Stimulated activated CD4-positive, alpha-beta T cell treated with anti-CD3 and anti-CD28 coated beads, TNF-alpha, amount 100 ng/mL, for 48 hours (primary cell): ENCODE data around the gene IRF9.

ENCODE experiments used
- DNase-seq, 3 donors: peaks; one replicate each; pipeline ENCODE4 v3.0.0-alpha.2; 2020; ENCODE audit warnings: low read depth in 3 of 3

The IRF9 gene

DNA sequence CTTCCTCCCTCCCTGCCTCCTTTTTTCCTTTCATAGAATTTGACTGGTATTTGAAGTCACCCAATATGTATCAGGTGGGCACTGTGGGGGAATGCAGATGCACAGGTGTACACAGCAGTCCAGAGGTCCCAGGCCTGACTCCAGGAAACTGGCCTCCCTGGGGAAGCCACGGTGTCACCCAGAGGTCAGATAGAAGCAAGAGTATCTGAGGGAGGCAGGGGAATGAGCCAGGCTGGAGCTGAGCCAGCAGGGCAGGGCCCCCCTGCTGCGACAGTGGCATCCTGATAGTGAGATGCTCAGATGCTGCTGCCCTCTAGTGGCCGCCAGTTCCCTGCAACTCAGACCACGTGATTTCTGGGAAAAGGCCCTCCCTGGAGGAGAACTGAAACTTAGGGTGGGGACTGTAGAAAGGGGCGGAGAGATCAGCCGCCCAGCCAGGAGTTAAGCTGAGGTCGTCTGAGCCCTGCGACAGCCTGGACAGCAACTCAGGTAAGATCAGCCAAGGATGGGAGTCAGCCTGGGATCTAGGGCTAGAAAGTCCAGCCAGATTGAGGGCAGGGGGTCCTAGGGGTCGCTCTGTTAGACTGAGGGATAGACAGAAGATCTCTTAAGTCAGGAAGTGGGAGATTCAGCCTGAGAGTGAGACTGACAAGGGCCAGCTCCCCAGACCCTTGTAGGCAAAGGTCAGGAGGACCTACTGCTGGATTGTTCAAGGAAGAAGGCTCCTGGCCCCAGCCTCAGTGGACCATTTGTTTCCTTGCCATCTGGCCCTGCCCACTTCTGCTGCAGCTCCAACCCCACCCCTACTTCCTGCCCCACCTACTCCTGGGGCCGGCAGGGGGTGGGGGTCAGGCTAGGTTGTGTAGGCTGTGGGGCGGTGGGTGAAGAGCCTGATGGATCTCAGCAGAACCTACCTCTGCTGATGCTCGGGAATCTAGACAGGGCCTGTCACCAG is at the start of gene IRF9:
Gene IRF9, plus strand, starts transcription at position 416 of the 955 bp plus-strand sequence. CDS start 880 bp downstream, outside the sequence.
- DNase-seq, result peak; percentile 96 to 100 (median 97)

GRCh38 chr14:24113379-24113800 is 47.7 kb upstream of the IRF9 start:
- DNase-seq, result peak in 1 of 3 donors; percentile 20

- DNase-seq, result peak; percentile 59 to 83 (median 75)
These were observed 47.1 kb upstream of the IRF9 start for GRCh38 chr14:24113801-24114531.

DNA sequence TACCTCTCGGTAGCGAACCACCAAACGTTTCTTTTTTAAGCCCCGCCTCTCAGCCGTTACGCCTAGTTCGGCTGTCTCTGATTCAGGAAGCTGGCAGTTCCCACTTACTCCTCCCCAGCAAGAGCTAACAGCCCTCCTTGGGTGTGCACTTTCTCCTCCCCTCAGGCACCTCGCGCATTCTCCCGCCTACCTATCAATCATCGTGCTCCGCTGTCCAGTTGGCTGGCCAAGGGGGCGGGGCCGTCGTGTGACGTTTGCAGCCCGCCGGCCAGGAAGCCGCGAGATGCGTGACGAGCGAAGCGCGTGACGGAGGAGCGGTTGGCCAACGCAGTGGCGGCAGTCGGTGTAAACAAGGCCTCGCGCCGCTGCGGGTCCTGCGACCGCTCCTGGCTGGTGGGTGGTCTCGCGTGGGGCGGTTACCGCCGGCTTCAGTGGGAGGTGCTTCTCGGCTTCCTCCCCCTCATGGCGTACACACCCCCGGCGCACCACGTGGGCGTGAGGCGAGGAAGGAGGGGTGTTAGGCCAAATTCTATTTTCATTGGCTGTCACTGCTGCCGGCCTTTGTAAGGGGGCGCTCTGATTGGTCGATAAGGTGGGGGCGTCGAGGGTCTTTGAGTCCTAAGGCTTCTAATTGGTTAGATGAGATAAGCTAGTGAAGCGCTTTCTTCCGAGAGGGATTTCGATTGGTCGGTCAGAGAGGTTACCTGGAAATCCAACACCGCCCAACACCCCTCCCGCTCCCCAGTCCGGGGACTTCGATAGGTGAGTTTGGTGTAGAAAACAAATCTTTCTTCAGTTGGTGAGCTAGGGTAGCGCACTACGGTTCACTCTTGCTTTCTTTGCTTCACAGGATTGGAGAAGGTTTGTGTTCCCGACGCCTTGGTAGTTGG is 46.3 kb upstream of the IRF9 start, which contains the start of the genes DCAF11 and NRL:
Gene DCAF11, plus strand, starts transcription at position 246 of the 890 bp plus-strand sequence. CDS start 818 bp downstream, outside the sequence.
Gene NRL, minus strand, starts transcription at position 418 of the 890 bp plus-strand sequence. CDS start 32,101 bp downstream, outside the sequence.
- peak; percentile 95 to 98 (median 98) for DNase-seq

DNA sequence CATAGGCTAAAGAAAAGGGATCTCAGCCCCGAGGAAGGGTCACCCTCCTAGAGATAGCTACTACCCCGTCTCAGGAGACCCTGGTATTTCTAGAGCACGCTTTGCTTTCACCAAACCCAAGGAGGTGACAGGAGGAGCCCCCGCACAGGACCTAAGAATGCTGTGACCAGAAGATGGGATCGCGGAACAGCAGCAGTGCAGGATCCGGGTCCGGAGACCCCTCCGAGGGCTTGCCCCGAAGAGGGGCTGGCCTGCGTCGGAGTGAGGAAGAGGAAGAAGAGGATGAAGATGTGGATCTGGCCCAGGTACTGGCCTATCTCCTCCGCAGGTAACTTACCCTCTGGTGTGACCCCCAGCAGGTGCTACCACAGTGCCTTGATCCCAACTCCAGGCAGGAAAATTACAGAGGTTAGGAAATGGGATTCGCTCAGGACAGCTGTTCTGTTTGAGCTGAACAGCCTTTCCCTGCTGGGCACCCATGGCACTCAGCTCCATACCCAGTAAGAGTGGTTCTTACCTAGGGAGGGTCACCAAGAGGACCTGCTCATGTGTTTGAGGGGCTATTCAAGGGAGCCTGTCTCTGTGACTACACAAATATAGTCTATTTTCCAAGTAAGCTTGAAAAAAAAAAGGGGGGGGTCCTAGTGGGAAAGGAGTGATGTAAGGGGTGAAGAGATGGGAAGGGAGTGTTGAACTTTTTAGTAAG is 45.5 kb upstream of the IRF9 start:
- DNase-seq, result no peak

DNA sequence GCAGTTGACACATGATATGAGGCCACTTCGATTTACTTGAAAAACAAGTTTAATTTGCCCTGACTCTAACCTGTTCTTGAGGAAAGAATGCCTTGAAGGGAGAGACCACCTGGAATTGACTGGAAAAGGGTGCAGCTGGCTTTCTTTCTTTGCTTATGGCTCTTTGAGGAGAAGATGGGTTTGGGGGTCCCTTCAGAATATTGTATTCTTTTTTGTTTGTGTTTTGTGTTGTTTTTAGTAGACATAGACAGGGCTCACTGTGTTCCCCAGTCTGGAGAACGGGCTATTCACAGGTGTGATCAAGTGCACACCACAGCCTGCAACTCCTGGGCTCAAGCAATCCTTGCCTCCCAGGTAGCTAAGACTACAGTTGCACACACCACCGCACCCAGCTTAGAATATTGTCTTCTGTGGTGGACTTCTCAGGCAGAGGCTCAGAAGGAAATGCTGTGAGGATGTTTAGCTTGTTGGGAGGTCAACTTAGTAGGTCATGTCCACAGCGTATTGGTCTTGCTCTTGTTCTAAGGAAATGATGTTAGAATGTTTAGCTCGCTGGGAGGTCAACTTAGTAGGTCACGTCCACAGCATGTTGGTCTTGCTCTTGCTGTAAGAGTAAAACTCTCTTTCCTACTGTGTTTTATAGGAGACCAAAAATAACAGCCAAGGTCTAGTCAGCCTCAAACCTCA is 44.8 kb upstream of the IRF9 start:
- no peak for DNase-seq

DNA sequence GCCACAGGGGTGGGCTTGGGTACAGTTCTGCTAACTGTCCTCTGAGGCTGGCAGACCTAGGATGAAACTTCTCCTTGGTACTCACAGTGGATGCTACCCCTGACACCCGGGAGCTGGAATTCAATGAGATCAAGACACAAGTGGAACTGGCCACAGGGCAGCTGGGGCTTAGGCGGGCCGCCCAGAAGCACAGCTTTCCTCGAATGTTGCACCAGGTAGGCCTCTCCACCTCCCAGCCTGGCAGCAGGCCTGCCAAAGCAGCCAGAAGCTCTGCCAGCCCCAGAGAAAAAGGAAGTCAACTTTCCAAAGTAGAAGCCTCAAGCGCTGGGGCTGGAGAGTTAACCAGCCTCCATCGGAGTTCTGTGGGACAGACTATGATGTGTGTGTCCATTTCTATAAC is 43.9 kb upstream of the IRF9 start:
- no peak for DNase-seq

- DNase-seq, result no peak
These were observed 41.4 kb upstream of the IRF9 start for GRCh38 chr14:24119691-24120090.

GRCh38 chr14:24121210-24121609 is 39.9 kb upstream of the IRF9 start:
- DNase-seq, result no peak

- DNase-seq, result no peak
These were observed 38.6 kb upstream of the IRF9 start for GRCh38 chr14:24122416-24122815.

DNA sequence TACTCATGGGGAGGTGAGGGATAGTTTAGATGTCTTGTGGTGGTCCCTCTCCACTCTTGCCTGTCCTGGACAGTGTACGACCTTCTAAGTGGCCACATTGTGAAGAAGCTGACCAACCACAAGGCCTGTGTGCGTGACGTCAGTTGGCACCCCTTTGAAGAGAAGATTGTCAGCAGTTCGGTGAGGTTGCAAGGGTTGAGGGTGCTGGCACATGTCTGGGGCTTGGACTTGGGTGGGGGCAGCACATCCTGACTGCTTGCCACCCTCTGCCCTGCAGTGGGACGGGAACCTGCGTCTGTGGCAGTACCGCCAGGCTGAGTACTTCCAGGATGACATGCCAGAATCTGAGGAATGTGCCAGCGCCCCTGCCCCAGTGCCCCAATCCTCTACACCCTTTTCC is 38.2 kb upstream of the IRF9 start:
- no peak for DNase-seq

- DNase-seq, result no peak
These were observed 37.3 kb upstream of the IRF9 start for GRCh38 chr14:24123424-24124417.

- DNase-seq, result no peak
These were observed 34.1 kb upstream of the IRF9 start for GRCh38 chr14:24126939-24127338.

DNA sequence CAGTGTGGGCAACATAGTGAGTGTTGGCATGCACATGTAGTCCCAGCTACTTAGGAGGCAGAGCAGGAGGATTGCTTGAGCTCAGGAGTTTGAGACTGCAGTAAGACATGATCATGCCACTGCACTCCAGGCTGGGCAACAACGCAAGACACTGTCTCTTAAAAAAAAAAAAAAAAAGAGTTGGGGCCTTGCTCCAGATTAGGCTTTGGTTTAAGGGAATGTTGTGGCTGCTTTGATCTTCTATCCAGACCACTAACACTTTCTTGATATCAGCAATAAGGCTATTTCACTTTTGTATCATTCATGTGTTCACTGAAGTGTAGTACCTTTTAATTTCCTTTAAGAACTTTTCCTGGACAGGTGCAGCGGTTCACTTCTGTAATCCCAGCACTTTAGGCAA is 33.4 kb upstream of the IRF9 start:
- no peak for DNase-seq

DNA sequence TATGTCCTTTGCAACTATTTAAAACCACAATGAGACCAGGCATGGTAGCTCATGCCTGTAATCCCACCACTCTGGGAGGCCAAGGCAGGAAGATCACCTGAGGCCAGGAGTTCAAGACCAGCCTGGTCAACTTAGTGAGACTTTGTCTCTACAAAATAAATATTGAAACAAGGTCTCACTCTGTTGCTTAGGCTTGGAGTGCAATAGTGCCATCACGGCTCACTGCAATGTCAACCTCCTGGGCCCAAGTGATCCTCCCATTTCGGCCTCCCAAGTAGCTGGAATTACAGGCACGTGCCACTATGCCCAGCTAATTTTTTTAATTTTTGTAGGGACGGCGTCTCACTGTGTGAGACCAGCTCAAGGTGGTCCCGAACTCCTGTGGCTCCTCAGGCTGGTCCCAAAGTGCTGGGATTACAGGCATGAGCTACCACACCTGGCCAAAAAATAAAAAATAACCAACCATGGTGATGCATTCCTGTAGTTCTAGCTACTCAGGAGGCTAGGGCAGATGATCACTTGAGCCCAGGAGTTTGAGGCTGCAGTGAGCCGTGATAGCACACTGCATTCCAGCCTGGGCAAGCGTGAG is 31.6 kb upstream of the IRF9 start:
- DNase-seq, result no peak

DNA sequence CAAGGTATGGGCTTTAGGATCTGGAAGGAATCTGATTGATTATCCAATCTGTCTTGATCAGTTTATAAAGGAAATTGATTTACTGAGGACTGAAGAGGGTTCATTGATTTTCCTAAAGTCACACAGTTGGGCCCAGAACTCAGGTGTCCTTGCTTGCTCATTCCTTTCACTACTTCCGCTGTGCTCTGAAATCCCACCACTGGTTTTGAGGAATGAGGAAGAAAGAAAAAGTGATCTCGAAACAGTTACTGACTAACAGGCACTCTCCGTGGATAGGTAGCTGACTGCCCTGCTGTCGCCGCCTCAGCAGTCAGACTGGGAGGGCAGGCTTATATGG is 30.7 kb upstream of the IRF9 start, which contains the start of gene FITM1:
Gene FITM1, plus strand, starts transcription at position 280 of the 337 bp plus-strand sequence. CDS start 905 bp downstream, outside the sequence.
- DNase-seq, result no peak

GRCh38 chr14:24130717-24131548 is 30.1 kb upstream of the IRF9 start:
- DNase-seq, result no peak

GRCh38 chr14:24131549-24131966 is 29.5 kb upstream of the IRF9 start:
- no peak for DNase-seq
